Measurements from ENCODE around the gene CCDC159.
"Not testable (repeated sequence)": the region's sequence is repeated elsewhere in the genome, so short reads cannot be mapped to it uniquely, and the experiment has no call there.

Gene CCDC159

GRCh38 chr19:11377237-11377636 lies 30.9 kb downstream of the CCDC159 start:
- peak; percentile 94 for DNase-seq (ENCODE audit: low read depth)
- H3K4me3 ChIP-seq (ENCODE audit: control insufficient read depth, low read depth, low read length), result no peak overlapping the region
- TF ChIP-seq CTCF (conservative IDR thresholded peaks at IDR 0.05; ENCODE audit: control insufficient read depth, insufficient read depth, low read depth, low read length), result no peak

GRCh38 chr19:11377756-11378155 lies 31.4 kb downstream of the CCDC159 start:
- DNase-seq (ENCODE audit: low read depth), result peak; percentile 65
- TF ChIP-seq CTCF (conservative IDR thresholded peaks at IDR 0.05; ENCODE audit: control insufficient read depth, insufficient read depth, low read depth, low read length), result no peak

GRCh38 chr19:11378319-11379189 lies 32.2 kb downstream of the CCDC159 start:
- peak; percentile 9 for TF ChIP-seq CTCF (conservative IDR thresholded peaks at IDR 0.05; ENCODE audit: control insufficient read depth, insufficient read depth, low read depth, low read length)
- peak; percentile 90 for DNase-seq (ENCODE audit: low read depth)
- H3K4me3 ChIP-seq (ENCODE audit: control insufficient read depth, low read depth, low read length), result no peak overlapping the region

More at GRCh38 chr19:11377756-11378155, 31.4 kb downstream of the CCDC159 start:
- no peak overlapping the region for H3K4me3 ChIP-seq (ENCODE audit: control insufficient read depth, low read depth, low read length)

- H3K4me3 ChIP-seq (ENCODE audit: control insufficient read depth, low read depth, low read length); DNase-seq (ENCODE audit: low read depth): not testable (repeated sequence)
Measured at GRCh38 chr19:11379269-11379845, 33.0 kb downstream of the CCDC159 start.

- TF ChIP-seq CTCF (conservative IDR thresholded peaks at IDR 0.05; ENCODE audit: control insufficient read depth, insufficient read depth, low read depth, low read length), result no peak
- peak overlapping the region; percentile 74 for H3K4me3 ChIP-seq (ENCODE audit: control insufficient read depth, low read depth, low read length)
- no peak for DNase-seq (ENCODE audit: low read depth)
Measured at GRCh38 chr19:11379857-11380350, 33.6 kb downstream of the CCDC159 start.

GRCh38 chr19:11380653-11381537 lies 34.6 kb downstream of the CCDC159 start:
- peak overlapping the region; percentile 74 for H3K4me3 ChIP-seq (ENCODE audit: control insufficient read depth, low read depth, low read length)
- DNase-seq (ENCODE audit: low read depth), result peak; percentile 93
- peak; percentile 49 for TF ChIP-seq CTCF (conservative IDR thresholded peaks at IDR 0.05; ENCODE audit: control insufficient read depth, insufficient read depth, low read depth, low read length)
